ENCODE measurements around the gene PIBF1. TPM values are rescaled to one million over a fixed set of nuclear protein-coding genes. Genes with fewer than 3 reads are reported as not detected.
"Not testable (repeated sequence)": the region's sequence is repeated elsewhere in the genome, so short reads cannot be mapped to it uniquely, and the experiment has no call there.

Gene PIBF1
- total and polyA plus RNA-seq, 4 donors, result 1.5 to 29.4 (median 18.0) TPM

GRCh38 chr13:72806514-72806913 is 24.6 kb downstream of the PIBF1 start:
- H3K4me1 ChIP-seq (ENCODE audit: control insufficient read depth in 1 of 2, insufficient read depth in 2 of 2, low read length in 2 of 2); H3K9me3 ChIP-seq (ENCODE audit: control insufficient read depth, low read length); H3K36me3 ChIP-seq (ENCODE audit: control insufficient read depth in 1 of 2, insufficient read depth in 2 of 2, low read length in 1 of 2); ATAC-seq (ENCODE audit: low FRiP score); H3K27ac ChIP-seq (ENCODE audit: low read depth in 1 of 2, low read length in 2 of 2); H3K27me3 ChIP-seq (ENCODE audit: control insufficient read depth in 1 of 2, insufficient read depth in 2 of 2, low read length in 1 of 2); H3K4me3 ChIP-seq (ENCODE audit: low read length in 2 of 2); intact Hi-C loops (cut with DNase I); DNase-seq: not testable (repeated sequence)
- WGBS, 2 donors, result 100% methylated on average over 1 of the region's 1 CpG

GRCh38 chr13:72808917-72809500 is 27.1 kb downstream of the PIBF1 start:
- Histone ChIP-seq H3K36me3 (ENCODE audit: control insufficient read depth in 1 of 2, insufficient read depth in 2 of 2, low read length in 1 of 2) (no peaks in the 10 kb centered on the region), H3K27me3 (ENCODE audit: control insufficient read depth in 1 of 2, insufficient read depth in 2 of 2, low read length in 1 of 2) (no peaks in the 10 kb centered on the region), H3K4me1 (ENCODE audit: control insufficient read depth in 1 of 2, insufficient read depth in 2 of 2, low read length in 2 of 2) (no peaks in the 10 kb centered on the region), H3K9me3 (ENCODE audit: control insufficient read depth, low read length) (no peaks in the 10 kb centered on the region), H3K4me3 (ENCODE audit: low read length in 2 of 2) (no peak overlapping the region), H3K27ac (ENCODE audit: low read depth in 1 of 2, low read length in 2 of 2) (no peak overlapping the region)
- no peak for DNase-seq
- ATAC-seq (ENCODE audit: low FRiP score), result no peak
- 1 to 9% methylated on average over 1 of the region's 1 CpG for WGBS, 2 donors
- intact Hi-C loops (cut with DNase I), result no loop called here

GRCh38 chr13:72820156-72820897 is 38.4 kb downstream of the PIBF1 start:
- intact Hi-C loops (cut with DNase I), result no loop called here
- DNase-seq (no peak), ATAC-seq (ENCODE audit: low FRiP score) (no peak)
- Histone ChIP-seq H3K36me3 (ENCODE audit: control insufficient read depth in 1 of 2, insufficient read depth in 2 of 2, low read length in 1 of 2) (no peaks in the 10 kb centered on the region), H3K9me3 (ENCODE audit: control insufficient read depth, low read length) (no peaks in the 10 kb centered on the region), H3K4me1 (ENCODE audit: control insufficient read depth in 1 of 2, insufficient read depth in 2 of 2, low read length in 2 of 2) (no peaks in the 10 kb centered on the region), H3K27me3 (ENCODE audit: control insufficient read depth in 1 of 2, insufficient read depth in 2 of 2, low read length in 1 of 2) (no peaks in the 10 kb centered on the region), H3K27ac (ENCODE audit: low read depth in 1 of 2, low read length in 2 of 2) (no peak overlapping the region), H3K4me3 (ENCODE audit: low read length in 2 of 2) (no peak overlapping the region)
- 88% methylated on average over 8 of the region's 8 CpGs for WGBS, 2 donors

- Histone ChIP-seq H3K4me3 (ENCODE audit: low read length in 2 of 2) (no peak overlapping the region), H3K27me3 (ENCODE audit: control insufficient read depth in 1 of 2, insufficient read depth in 2 of 2, low read length in 1 of 2) (no peaks in the 10 kb centered on the region), H3K4me1 (ENCODE audit: control insufficient read depth in 1 of 2, insufficient read depth in 2 of 2, low read length in 2 of 2) (no peaks in the 10 kb centered on the region), H3K36me3 (ENCODE audit: control insufficient read depth in 1 of 2, insufficient read depth in 2 of 2, low read length in 1 of 2) (no peaks in the 10 kb centered on the region), H3K27ac (ENCODE audit: low read depth in 1 of 2, low read length in 2 of 2) (no peak overlapping the region), H3K9me3 (ENCODE audit: control insufficient read depth, low read length) (no peaks in the 10 kb centered on the region)
- DNase-seq (no peak), ATAC-seq (ENCODE audit: low FRiP score) (no peak)
- intact Hi-C loops (cut with DNase I), result no loop called here
- 62 to 68% methylated on average over 1 of the region's 1 CpG for WGBS, 2 donors
These were observed 39.0 kb downstream of the PIBF1 start for GRCh38 chr13:72820898-72821279.

- 92 to 95% methylated on average over 2 of the region's 2 CpGs for WGBS, 2 donors
- H3K27ac ChIP-seq (ENCODE audit: low read depth in 1 of 2, low read length in 2 of 2), result no peak overlapping the region
- H3K4me3 ChIP-seq (ENCODE audit: low read length in 2 of 2), result no peak overlapping the region
- intact Hi-C loops (cut with DNase I), result no loop called here
- no peaks in the 10 kb centered on the region for H3K27me3 ChIP-seq (ENCODE audit: control insufficient read depth in 1 of 2, insufficient read depth in 2 of 2, low read length in 1 of 2)
- no peaks in the 10 kb centered on the region for H3K9me3 ChIP-seq (ENCODE audit: control insufficient read depth, low read length)
- H3K4me1 ChIP-seq (ENCODE audit: control insufficient read depth in 1 of 2, insufficient read depth in 2 of 2, low read length in 2 of 2), result no peaks in the 10 kb centered on the region
- no peak for ATAC-seq (ENCODE audit: low FRiP score)
- DNase-seq, result no peak
- H3K36me3 ChIP-seq (ENCODE audit: control insufficient read depth in 1 of 2, insufficient read depth in 2 of 2, low read length in 1 of 2), result no peaks in the 10 kb centered on the region
These were observed 41.1 kb downstream of the PIBF1 start for GRCh38 chr13:72823081-72823480.

GRCh38 chr13:72823724-72824123 is 41.8 kb downstream of the PIBF1 start:
- H3K4me1 ChIP-seq (ENCODE audit: control insufficient read depth in 1 of 2, insufficient read depth in 2 of 2, low read length in 2 of 2), result no peaks in the 10 kb centered on the region
- no peak overlapping the region for H3K27ac ChIP-seq (ENCODE audit: low read depth in 1 of 2, low read length in 2 of 2)
- H3K27me3 ChIP-seq (ENCODE audit: control insufficient read depth in 1 of 2, insufficient read depth in 2 of 2, low read length in 1 of 2), result no peaks in the 10 kb centered on the region
- H3K36me3 ChIP-seq (ENCODE audit: control insufficient read depth in 1 of 2, insufficient read depth in 2 of 2, low read length in 1 of 2), result no peaks in the 10 kb centered on the region
- intact Hi-C loops (cut with DNase I), result no loop called here
- H3K9me3 ChIP-seq (ENCODE audit: control insufficient read depth, low read length), result no peaks in the 10 kb centered on the region
- WGBS, 2 donors, result 93 to 96% methylated on average over 3 of the region's 3 CpGs
- H3K4me3 ChIP-seq (ENCODE audit: low read length in 2 of 2), result no peak overlapping the region
- ATAC-seq (ENCODE audit: low FRiP score) (no peak), DNase-seq (no peak)

- Histone ChIP-seq H3K4me3 (ENCODE audit: low read length in 2 of 2) (no peak overlapping the region), H3K9me3 (ENCODE audit: control insufficient read depth, low read length) (no peaks in the 10 kb centered on the region), H3K36me3 (ENCODE audit: control insufficient read depth in 1 of 2, insufficient read depth in 2 of 2, low read length in 1 of 2) (no peaks in the 10 kb centered on the region), H3K27ac (ENCODE audit: low read depth in 1 of 2, low read length in 2 of 2) (no peak overlapping the region), H3K27me3 (ENCODE audit: control insufficient read depth in 1 of 2, insufficient read depth in 2 of 2, low read length in 1 of 2) (no peaks in the 10 kb centered on the region), H3K4me1 (ENCODE audit: control insufficient read depth in 1 of 2, insufficient read depth in 2 of 2, low read length in 2 of 2) (no peaks in the 10 kb centered on the region)
- 87 to 91% methylated on average over 3 of the region's 3 CpGs for WGBS, 2 donors
- intact Hi-C loops (cut with DNase I), result no loop called here
- DNase-seq, result no peak
- no peak for ATAC-seq (ENCODE audit: low FRiP score)
These were observed 52.7 kb downstream of the PIBF1 start for GRCh38 chr13:72834601-72835000.

- Histone ChIP-seq H3K27me3 (ENCODE audit: control insufficient read depth in 1 of 2, insufficient read depth in 2 of 2, low read length in 1 of 2) (no peaks in the 10 kb centered on the region), H3K4me3 (ENCODE audit: low read length in 2 of 2) (no peak overlapping the region), H3K9me3 (ENCODE audit: control insufficient read depth, low read length) (no peaks in the 10 kb centered on the region), H3K36me3 (ENCODE audit: control insufficient read depth in 1 of 2, insufficient read depth in 2 of 2, low read length in 1 of 2) (no peaks in the 10 kb centered on the region), H3K4me1 (ENCODE audit: control insufficient read depth in 1 of 2, insufficient read depth in 2 of 2, low read length in 2 of 2) (no peaks in the 10 kb centered on the region), H3K27ac (ENCODE audit: low read depth in 1 of 2, low read length in 2 of 2) (no peak overlapping the region)
- ATAC-seq (ENCODE audit: low FRiP score), result no peak
- 82 to 91% methylated on average over 1 of the region's 1 CpG for whole genome bisulfite sequencing, 2 donors
- no peak for DNase-seq
- intact Hi-C loops (cut with DNase I), result no loop called here
These were observed 58.0 kb downstream of the PIBF1 start for GRCh38 chr13:72839831-72840426.

- no peaks in the 10 kb centered on the region for H3K9me3 ChIP-seq (ENCODE audit: control insufficient read depth, low read length)
- H3K4me1 ChIP-seq (ENCODE audit: control insufficient read depth in 1 of 2, insufficient read depth in 2 of 2, low read length in 2 of 2), result no peaks in the 10 kb centered on the region
- no peak overlapping the region for H3K4me3 ChIP-seq (ENCODE audit: low read length in 2 of 2)
- ATAC-seq (ENCODE audit: low FRiP score) (no peak), DNase-seq (no peak)
- intact Hi-C loops (cut with DNase I), result no loop called here
- 85 to 92% methylated on average over 6 of the region's 6 CpGs for WGBS, 2 donors
- peaks cover 0 to 3% of the 10 kb centered on the region in 2 donors for H3K36me3 ChIP-seq (ENCODE audit: control insufficient read depth in 1 of 2, insufficient read depth in 2 of 2, low read length in 1 of 2)
- H3K27ac ChIP-seq (ENCODE audit: low read depth in 1 of 2, low read length in 2 of 2), result no peak overlapping the region
- H3K27me3 ChIP-seq (ENCODE audit: control insufficient read depth in 1 of 2, insufficient read depth in 2 of 2, low read length in 1 of 2), result no peaks in the 10 kb centered on the region
These were observed 61.1 kb downstream of the PIBF1 start for GRCh38 chr13:72842991-72843390.
